HL-60 (cell line): ENCODE measurements around the gene AFAP1L2.

ENCODE experiments used
- CTCF ChIP-seq: IDR thresholded peaks from one replicate; pipeline ENCODE4 v1.5.1; 2011; ENCODE audit warnings: low read length, control low read depth, inconsistent platforms; ENCODE audit not compliant: insufficient read depth
- POLR2AphosphoS5 ChIP-seq: IDR thresholded peaks from 2 replicates; pipeline ENCODE4 v1.6.1; 2012; ENCODE audit warnings: low read depth

GRCh38 chr10:114405011-114405350 is 679 bp upstream of the AFAP1L2 start:
- no peak for TF ChIP-seq CTCF
- no peak for TF ChIP-seq POLR2AphosphoS5
